ENCODE measurements around the gene ABCC1.
"Not testable (repeated sequence)": the region's sequence is repeated elsewhere in the genome, so short reads cannot be mapped to it uniquely, and the experiment has no call there.

Gene ABCC1

GRCh38 chr16:16086653-16087446 lies 137.4 kb downstream of the ABCC1 start:
- no peak for DNase-seq

GRCh38 chr16:16090238-16090637 lies 140.8 kb downstream of the ABCC1 start:
- no peak for DNase-seq

- DNase-seq, result no peak
Measured at GRCh38 chr16:16092925-16093627, 143.7 kb downstream of the ABCC1 start.

- no peak for DNase-seq
Measured at GRCh38 chr16:16093628-16094332, 144.4 kb downstream of the ABCC1 start.

- no peak for DNase-seq
Measured at GRCh38 chr16:16095646-16096045, 146.2 kb downstream of the ABCC1 start.

- no peak for DNase-seq
Measured at GRCh38 chr16:16096121-16096857, 146.9 kb downstream of the ABCC1 start.

- no peak for DNase-seq
Measured at GRCh38 chr16:16096858-16097213, 147.4 kb downstream of the ABCC1 start.

GRCh38 chr16:16099320-16099719 lies 149.9 kb downstream of the ABCC1 start:
- no peak for DNase-seq

GRCh38 chr16:16100631-16101030 lies 151.2 kb downstream of the ABCC1 start:
- no peak for DNase-seq

- no peak for DNase-seq
Measured at GRCh38 chr16:16101585-16101984, 152.2 kb downstream of the ABCC1 start.

GRCh38 chr16:16102738-16103137 lies 153.3 kb downstream of the ABCC1 start:
- DNase-seq, result no peak

- not testable (repeated sequence) for DNase-seq
Measured at GRCh38 chr16:16104132-16104803, 154.9 kb downstream of the ABCC1 start.

- DNase-seq, result not testable (repeated sequence)
Measured at GRCh38 chr16:16104804-16105141, 155.4 kb downstream of the ABCC1 start.

GRCh38 chr16:16105646-16106045 lies 156.2 kb downstream of the ABCC1 start:
- no peak for DNase-seq

- DNase-seq, result no peak
Measured at GRCh38 chr16:16106466-16106865, 157.1 kb downstream of the ABCC1 start.

GRCh38 chr16:16107839-16108238 lies 158.4 kb downstream of the ABCC1 start:
- DNase-seq, result no peak

- peak; percentile 14 for DNase-seq
Measured at GRCh38 chr16:16108759-16109158, 159.3 kb downstream of the ABCC1 start.

GRCh38 chr16:16109453-16110110 lies 160.2 kb downstream of the ABCC1 start:
- no peak for DNase-seq

- DNase-seq, result no peak
Measured at GRCh38 chr16:16110111-16110490, 160.7 kb downstream of the ABCC1 start.

GRCh38 chr16:16111639-16112038 lies 162.2 kb downstream of the ABCC1 start:
- DNase-seq, result no peak

GRCh38 chr16:16112450-16113053 lies 163.1 kb downstream of the ABCC1 start:
- no peak for DNase-seq

- no peak for DNase-seq
Measured at GRCh38 chr16:16113076-16113475, 163.7 kb downstream of the ABCC1 start.

Data from NCI-H2227 treated with DMSO at 0.1 percent for 48 hours (cell line).